Stimulated activated CD8-positive, alpha-beta memory T cell treated with anti-CD3 and anti-CD28 coated beads, Interleukin-12 subunit alpha, Interleukin-12 subunit beta, amount 100 ng/mL, for 1 hour (primary cell): ENCODE measurements around the gene SAMM50.

Source experiments
- DNase-seq: peaks from one replicate; pipeline ENCODE4 v3.0.0-alpha.2; 2020; ENCODE audit warnings: low read depth

Gene SAMM50

GRCh38 chr22:43955040-43955882 is at the start of gene SAMM50:
TSS of gene SAMM50 (plus strand) at chr22:43955442. CDS start at chr22:43955578, 136 bp downstream.
- peak; percentile 85 for DNase-seq

- DNase-seq, result no peak
These were observed 49.6 kb upstream of the SAMM50 start for GRCh38 chr22:43905681-43906080.

- no peak for DNase-seq
These were observed 45.5 kb upstream of the SAMM50 start for GRCh38 chr22:43909708-43910107.

GRCh38 chr22:43910178-43910695 is 45.0 kb upstream of the SAMM50 start:
- no peak for DNase-seq

GRCh38 chr22:43911351-43911750 is 43.9 kb upstream of the SAMM50 start:
- DNase-seq, result no peak

GRCh38 chr22:43917521-43917920 is 37.7 kb upstream of the SAMM50 start:
- no peak for DNase-seq

- no peak for DNase-seq
These were observed 35.9 kb upstream of the SAMM50 start for GRCh38 chr22:43919106-43919973.

- no peak for DNase-seq
These were observed 33.9 kb upstream of the SAMM50 start for GRCh38 chr22:43921370-43921769.

GRCh38 chr22:43922123-43922522 is 33.1 kb upstream of the SAMM50 start:
- no peak for DNase-seq

- DNase-seq, result no peak
These were observed 32.1 kb upstream of the SAMM50 start for GRCh38 chr22:43923191-43923590.

GRCh38 chr22:43923631-43924464 is 31.4 kb upstream of the SAMM50 start, which contains the start of gene PNPLA3:
TSS of gene PNPLA3 (plus strand) at chr22:43923805. CDS start at chr22:43923912, 107 bp downstream.
- peak; percentile 62 for DNase-seq

- no peak for DNase-seq
These were observed 30.4 kb upstream of the SAMM50 start for GRCh38 chr22:43924877-43925276.

- no peak for DNase-seq
These were observed 29.6 kb upstream of the SAMM50 start for GRCh38 chr22:43925433-43926348.

- no peak for DNase-seq
These were observed 28.9 kb upstream of the SAMM50 start for GRCh38 chr22:43926349-43926710.

GRCh38 chr22:43928468-43928867 is 26.8 kb upstream of the SAMM50 start:
- DNase-seq, result no peak

- no peak for DNase-seq
These were observed 26.3 kb upstream of the SAMM50 start for GRCh38 chr22:43928908-43929307.

GRCh38 chr22:43931771-43932170 is 23.5 kb upstream of the SAMM50 start:
- DNase-seq, result no peak

GRCh38 chr22:43941449-43941848 is 13.8 kb upstream of the SAMM50 start:
- DNase-seq, result no peak

GRCh38 chr22:43944670-43945430 is 10.4 kb upstream of the SAMM50 start:
- no peak for DNase-seq
